ENCODE measurements around the gene CRYBB2. TPM values are rescaled to one million over a fixed set of nuclear protein-coding genes. Genes with fewer than 3 reads are reported as not detected.
"Not testable (repeated sequence)": the region's sequence is repeated elsewhere in the genome, so short reads cannot be mapped to it uniquely, and the experiment has no call there.

The CRYBB2 gene
- total RNA-seq, 1 donor from 2014 or later = not detected

- DNase-seq (ENCODE audit: low spot score in 2 of 2) (no peak), FAIRE-seq (no peak)
Measured at GRCh38 chr22:25228822-25229221, 9.4 kb downstream of the CRYBB2 start.

GRCh38 chr22:25230760-25231159 lies 11.3 kb downstream of the CRYBB2 start:
- not testable (repeated sequence) for FAIRE-seq; DNase-seq (ENCODE audit: low spot score in 2 of 2)

DNA sequence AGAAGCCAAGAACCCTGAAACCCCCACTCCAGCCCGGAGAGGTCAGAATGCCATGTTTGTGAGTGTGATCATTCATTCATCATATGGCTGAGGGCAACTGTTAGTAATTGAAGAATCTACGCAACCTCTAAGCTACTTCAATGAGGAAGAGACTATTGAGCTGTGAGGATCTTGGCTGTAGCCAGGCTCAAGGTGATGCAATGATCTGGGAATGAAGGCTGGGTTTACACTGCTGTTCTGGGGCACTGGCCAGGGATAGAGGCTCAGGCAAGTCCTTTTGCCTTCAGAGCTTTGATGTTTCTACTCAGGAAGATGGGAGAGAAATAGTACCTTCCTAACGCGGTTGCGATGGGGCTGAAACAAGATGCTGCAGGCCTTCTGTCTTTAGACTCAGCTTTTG lies 12.9 kb downstream of the CRYBB2 start:
- DNase-seq (ENCODE audit: low spot score in 2 of 2) (no peak), FAIRE-seq (no peak)

- FAIRE-seq = not testable (repeated sequence)
Measured at GRCh38 chr22:25233706-25234105, 14.3 kb downstream of the CRYBB2 start.

GRCh38 chr22:25235547-25236290 lies 16.3 kb downstream of the CRYBB2 start:
- FAIRE-seq = no peak
- DNase-seq (ENCODE audit: low spot score in 2 of 2) = peak; percentile 48 to 90

More at GRCh38 chr22:25233706-25234105, 14.3 kb downstream of the CRYBB2 start:
- not testable (repeated sequence) for DNase-seq (ENCODE audit: low spot score in 2 of 2)

DNA sequence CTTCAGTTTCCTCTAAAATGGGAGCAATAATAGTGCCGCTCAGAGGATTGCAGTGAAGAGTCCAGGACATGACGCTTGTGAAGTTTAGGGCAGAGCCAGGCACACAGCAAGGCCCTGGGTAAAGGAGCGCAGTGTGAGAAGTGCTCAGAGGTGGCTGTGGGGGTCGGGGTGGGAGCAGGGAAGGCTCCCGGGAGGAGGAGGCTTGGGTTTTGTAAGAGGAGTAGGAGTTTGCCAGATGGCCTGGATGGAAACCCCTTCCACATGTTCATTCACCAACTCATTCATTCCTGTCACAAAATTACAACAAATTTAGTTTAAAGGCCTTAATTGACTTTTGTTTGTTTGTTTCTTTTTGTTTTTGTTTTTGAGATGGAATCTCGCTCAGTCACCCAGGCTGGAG lies 17.0 kb downstream of the CRYBB2 start:
- FAIRE-seq = no peak
- no peak for DNase-seq (ENCODE audit: low spot score in 2 of 2)

GRCh38 chr22:25237503-25237902 lies 18.1 kb downstream of the CRYBB2 start:
- FAIRE-seq (no peak), DNase-seq (ENCODE audit: low spot score in 2 of 2) (no peak)

- DNase-seq (ENCODE audit: low spot score in 2 of 2); FAIRE-seq: not testable (repeated sequence)
Measured at GRCh38 chr22:25238058-25238457, 18.6 kb downstream of the CRYBB2 start.

DNA sequence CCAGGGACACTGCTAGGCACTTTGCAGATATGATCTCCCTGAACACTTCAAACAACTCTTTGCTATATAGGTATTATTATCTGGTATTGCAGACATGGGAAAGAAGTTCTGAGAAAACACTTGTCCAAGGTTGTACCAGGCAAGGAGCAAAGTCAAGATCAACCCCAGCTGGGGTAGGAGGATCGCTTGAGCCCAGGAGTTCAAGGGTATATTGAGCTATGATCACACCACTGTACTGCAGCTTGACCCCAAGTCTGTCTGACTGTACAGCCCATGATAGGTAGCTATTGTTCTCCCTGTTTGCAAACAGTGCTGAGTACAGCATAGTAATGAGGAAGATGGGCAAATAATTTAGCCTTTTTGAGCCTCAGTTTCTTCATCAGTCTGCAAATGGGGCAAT lies 35.7 kb downstream of the CRYBB2 start:
- DNase-seq (ENCODE audit: low spot score in 2 of 2); FAIRE-seq: not testable (repeated sequence)

DNA sequence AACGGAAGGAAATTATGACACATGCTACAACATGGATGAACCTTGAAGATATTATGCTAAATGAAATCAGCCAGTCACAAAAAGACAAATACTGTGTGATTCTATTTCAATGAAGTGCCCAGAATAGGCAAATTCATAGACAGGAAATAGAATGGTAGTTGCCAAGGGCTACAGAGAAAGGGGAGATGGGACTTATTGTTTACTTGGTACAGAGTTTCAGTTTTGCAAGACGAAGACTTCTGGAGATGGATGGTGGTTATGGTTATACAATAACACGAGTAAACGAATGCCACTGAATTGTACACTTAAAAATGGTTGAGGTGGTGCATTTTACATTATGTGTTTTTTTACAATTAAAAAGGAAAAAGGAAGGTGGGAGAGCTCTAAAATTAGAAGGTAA lies 48.1 kb downstream of the CRYBB2 start:
- not testable (repeated sequence) for FAIRE-seq; DNase-seq (ENCODE audit: low spot score in 2 of 2)

GRCh38 chr22:25268902-25269301 lies 49.5 kb downstream of the CRYBB2 start:
- not testable (repeated sequence) for DNase-seq (ENCODE audit: low spot score in 2 of 2); FAIRE-seq

DNA sequence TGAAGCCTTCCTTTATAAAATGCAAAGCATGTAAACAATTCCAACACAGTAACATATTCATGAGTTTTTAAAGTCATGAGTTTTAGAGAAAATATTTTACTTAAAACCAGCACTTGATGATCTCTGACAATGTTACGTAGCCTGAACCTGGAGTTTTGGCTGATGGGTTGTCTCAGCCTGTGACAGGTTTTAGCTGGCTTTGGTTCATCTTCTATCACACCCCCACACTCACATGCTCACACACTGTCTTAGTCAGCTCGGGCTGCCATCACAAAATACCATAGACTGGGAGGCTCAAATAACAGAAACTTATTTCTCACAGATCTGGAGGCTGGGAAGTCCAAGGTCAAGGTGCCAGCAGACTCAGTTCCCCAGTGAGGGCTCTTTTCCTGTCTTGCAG lies 50.6 kb downstream of the CRYBB2 start:
- not testable (repeated sequence) for DNase-seq (ENCODE audit: low spot score in 2 of 2); FAIRE-seq

DNA sequence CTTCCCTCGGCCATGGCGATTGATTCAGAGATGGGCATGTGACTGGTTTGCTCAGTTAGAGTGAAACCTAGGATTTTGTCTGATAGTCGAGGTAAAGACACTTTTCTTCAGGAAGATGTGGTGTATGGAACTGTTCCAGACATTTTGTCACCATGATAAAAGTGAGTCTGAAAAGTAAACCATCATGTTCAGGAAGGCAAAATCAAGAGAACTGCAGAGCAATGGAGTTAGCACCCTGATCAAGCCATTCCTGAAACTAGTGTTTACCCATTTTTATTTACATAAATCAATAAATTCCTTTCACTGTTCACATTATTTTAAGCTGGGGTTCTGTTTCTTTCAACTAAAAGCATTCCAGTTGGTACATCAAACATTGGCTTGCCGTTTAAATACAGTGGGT lies 53.8 kb downstream of the CRYBB2 start:
- DNase-seq (ENCODE audit: low spot score in 2 of 2); FAIRE-seq: not testable (repeated sequence)

DNA sequence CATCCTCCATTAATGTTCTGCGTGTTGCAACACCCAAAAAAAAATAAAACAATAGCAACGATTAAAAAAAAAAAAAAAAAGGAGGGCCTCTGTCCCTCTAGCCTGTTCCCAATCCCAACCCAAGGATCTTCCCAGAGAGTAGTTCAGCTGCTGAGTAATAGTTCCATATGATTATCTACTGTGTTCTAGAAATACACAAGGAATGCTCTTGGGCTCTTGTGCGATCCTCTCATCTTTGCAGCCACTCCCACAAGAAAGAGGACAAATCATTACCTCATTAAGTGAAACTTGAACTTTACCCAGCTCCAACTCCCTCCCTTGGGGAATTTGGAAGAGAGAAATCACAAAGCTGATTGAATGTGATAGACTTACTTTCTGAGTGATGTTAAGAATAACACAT lies 54.5 kb downstream of the CRYBB2 start:
- not testable (repeated sequence) for FAIRE-seq; DNase-seq (ENCODE audit: low spot score in 2 of 2)

- DNase-seq (ENCODE audit: low spot score in 2 of 2); FAIRE-seq: not testable (repeated sequence)
Measured at GRCh38 chr22:25280118-25280517, 60.7 kb downstream of the CRYBB2 start.

Small RNAs within 50 kb of the gene (small RNA-seq; reads per million reads assigned to genes)
- gene Z99916.2 = not detected

Other genes with a start within 250 kb of the CRYBB2 start
- not detected for gene CRYBB3, start 19.8 kb upstream of the CRYBB2 start, total RNA-seq